HepG2 (cell line): ENCODE results near the gene MYH7B. TPM values are rescaled to one million over a fixed set of nuclear protein-coding genes. Genes with fewer than 3 reads are reported as not detected.

Experiments used
- ATAC-seq: fragments of 200-7000 bp; cut with Tn5 transposase; 3 replicates; pipeline ENCODE4 v1.9.1; 2020; ENCODE audit warnings: mild to moderate bottlenecking, moderate library complexity
- BruUV-seq: library from RNA; stranded (reverse); fragments of 400-500 nt; replicated peaks from 2 replicates; lab custom pipeline; 2021; lab: Mats Ljungman, UMichigan
- CTCF ChIA-PET: fragments of 300-600 bp; formaldehyde crosslinking; extraction: SDS; loops from one replicate; lab custom pipeline; 2021; ENCODE audit warnings: low total read pairs, inconsistent platforms, low intra/inter-chr PET ratio; lab: Yijun Ruan, JAX
- POLR2A ChIA-PET: fragments of 350-600 bp; sonication (Branson Sonifier 250); formaldehyde crosslinking; loops from one replicate; lab custom pipeline; 2020; ENCODE audit warnings: antibody characterized with exemption, inconsistent platforms; lab: Yijun Ruan, JAX
- DNase-seq: peaks from one replicate; pipeline ENCODE4 v3.0.0-alpha.2; 2015; ENCODE audit warnings: low spot score
- FAIRE-seq: peaks from 3 replicates; lab custom pipeline; 2011; peaks lifted over from hg19 to GRCh38; lab: Jason Lieb, UNC
- H2AFZ ChIP-seq: one replicate; pipeline ENCODE4 v1.6.1; 2011; ENCODE audit warnings: low read length, inconsistent platforms
- H3K27ac ChIP-seq: fragments of 300-600 bp; 3 replicates; pipeline ENCODE4 v1.8.0; 2011; ENCODE audit warnings: mixed run types, mild to moderate bottlenecking, mixed read lengths, low read length, inconsistent platforms; ENCODE audit not compliant: insufficient read depth; ENCODE audit errors: extremely low read length
- H3K27me3 ChIP-seq, 2 experiments: fragments of 200-600 bp in 1 of 2; 2 replicates in 1 of 2; 3 replicates in 1 of 2; pipeline versions ENCODE4 v1.6.0 to v1.8.0; 2011; ENCODE audit warnings: low read length in 2 of 2, mild to moderate bottlenecking in 2 of 2, moderate library complexity in 2 of 2, inconsistent platforms in 1 of 2; ENCODE audit not compliant: insufficient read depth in 2 of 2, control insufficient read depth in 1 of 2
- H3K36me3 ChIP-seq, 2 experiments: fragments of 200-600 bp in 1 of 2; replicated peaks in 1 of 2; 2 replicates in 1 of 2; 3 replicates in 1 of 2; pipeline versions ENCODE4 v1.5.1 to v1.8.0; 2011; ENCODE audit warnings: low read length in 2 of 2, inconsistent platforms in 1 of 2; ENCODE audit not compliant: insufficient read depth in 2 of 2, control insufficient read depth in 1 of 2
- H3K4me1 ChIP-seq: 2 replicates; pipeline ENCODE4 v1.5.1; 2012; ENCODE audit warnings: low read length, inconsistent platforms; ENCODE audit not compliant: insufficient read depth
- H3K4me2 ChIP-seq: 2 replicates; pipeline ENCODE4 v1.6.0; 2011; ENCODE audit warnings: low read depth, low read length, inconsistent platforms
- H3K4me3 ChIP-seq, 3 experiments: fragments of 200-600 bp in 1 of 3; sonication (generic), shearing (Covaris generic) in 1 of 3; replicated peaks in 1 of 3; 2 replicates each; pipeline ENCODE4 v1.5.1; 2011 to 2016; ENCODE audit warnings: low read length in 3 of 3, inconsistent platforms in 2 of 3, low read depth in 2 of 3, mild to moderate bottlenecking in 2 of 3, control low read depth in 1 of 3, mixed read lengths in 1 of 3; ENCODE audit not compliant: insufficient read depth in 1 of 3
- H3K79me2 ChIP-seq: one replicate; pipeline ENCODE4 v1.6.1; 2011; ENCODE audit warnings: low read length, inconsistent platforms; ENCODE audit not compliant: insufficient read depth
- H3K9ac ChIP-seq: 2 replicates; pipeline ENCODE4 v1.6.0; 2011; ENCODE audit warnings: mild to moderate bottlenecking, low read depth, low read length, inconsistent platforms; ENCODE audit not compliant: insufficient read depth
- H3K9me3 ChIP-seq: 2 replicates; pipeline ENCODE4 v1.5.1; 2012; ENCODE audit warnings: mild to moderate bottlenecking, low read length
- H4K20me1 ChIP-seq: 2 replicates; pipeline ENCODE4 v1.6.0; 2011; ENCODE audit warnings: inconsistent platforms, mild to moderate bottlenecking, low read length, moderate library complexity; ENCODE audit not compliant: insufficient read depth
- CHD4 ChIP-seq: fragments of 200-600 bp; sonication (generic); IDR thresholded peaks from 2 replicates; pipeline ENCODE4 v1.7.0; 2017; ENCODE audit warnings: mild to moderate bottlenecking, low read length, borderline replicate concordance
- GATAD2A ChIP-seq: IDR thresholded peaks from 2 replicates; pipeline ENCODE4 v1.6.1; 2016
- HOXA7 ChIP-seq: sonication (generic); formaldehyde crosslinking; IDR thresholded peaks from 2 replicates; pipeline ENCODE4 v1.8.1; 2022; ENCODE audit warnings: mild to moderate bottlenecking, missing genetic modification reagents, moderate library complexity
- KDM6A ChIP-seq: IDR thresholded peaks from 2 replicates; pipeline ENCODE4 v1.6.1; 2016; ENCODE audit warnings: low read depth
- PAWR ChIP-seq: sonication (generic); formaldehyde crosslinking; IDR thresholded peaks from 2 replicates; pipeline ENCODE4 v1.4.0; 2020; ENCODE audit warnings: missing genetic modification reagents, mild to moderate bottlenecking, borderline replicate concordance
- PHF8 ChIP-seq: sonication (generic); formaldehyde crosslinking; IDR thresholded peaks from 2 replicates; pipeline ENCODE4 v1.5.0; 2020; ENCODE audit warnings: missing genetic modification reagents
- RFXAP ChIP-seq: sonication (generic); formaldehyde crosslinking; IDR thresholded peaks from 2 replicates; pipeline ENCODE4 v1.4.0; 2020; ENCODE audit warnings: missing genetic modification reagents, borderline replicate concordance
- TARDBP ChIP-seq: sonication (generic); formaldehyde crosslinking; IDR thresholded peaks from 2 replicates; pipeline ENCODE4 v1.8.0; 2022; ENCODE audit warnings: mild to moderate bottlenecking, missing genetic modification reagents
- TOE1 ChIP-seq: sonication (generic); formaldehyde crosslinking; IDR thresholded peaks from 2 replicates; pipeline ENCODE4 v1.4.0; 2020; ENCODE audit warnings: mild to moderate bottlenecking, missing genetic modification reagents
- ZFP82 ChIP-seq: sonication (generic); formaldehyde crosslinking; IDR thresholded peaks from 2 replicates; pipeline ENCODE4 v1.5.1; 2020; ENCODE audit warnings: mild to moderate bottlenecking, missing genetic modification reagents, borderline replicate concordance
- ZNF460 ChIP-seq: sonication (generic); formaldehyde crosslinking; IDR thresholded peaks from 2 replicates; pipeline ENCODE4 v1.5.1; 2020; ENCODE audit warnings: missing genetic modification reagents, mild to moderate bottlenecking, borderline replicate concordance
- ZNF546 ChIP-seq: sonication (generic); formaldehyde crosslinking; conservative IDR thresholded peaks from 2 replicates; pipeline ENCODE4 v1.8.1; 2023; ENCODE audit warnings: mild to moderate bottlenecking, missing genetic modification reagents
- ZSCAN29 ChIP-seq: sonication (generic); formaldehyde crosslinking; conservative IDR thresholded peaks from 2 replicates; pipeline ENCODE4 v1.4.0; 2020; ENCODE audit warnings: mild to moderate bottlenecking, missing genetic modification reagents
- WGBS: methylation state at CpG from one replicate; pipeline ENCODE4 v1.1.6; 2017; ENCODE audit warnings: low lambda C conversion rate; 5-methylcytosine and 5-hydroxymethylcytosine counted together
- in situ Hi-C: cut with HindIII; loops from 2 replicates; pipeline ENCODE4 v1.10.0; 2017; ENCODE audit warnings: low pct_unique_long_range_greater_than_20kb; ENCODE audit not compliant: extremely low pct_ligation_motif_present
- intact Hi-C: fragments of 100-400 bp; cut with micrococcal nuclease; formaldehyde crosslinking; loops from one replicate; pipeline ENCODE4 v1.10.0; 2022; ENCODE audit not compliant: unreplicated experiment
- polyA plus RNA-seq, 8 experiments: library from polyadenylated mRNA; depleted of rRNA in 3 of 8; stranded (reverse) in 7 of 8; unstranded in 1 of 8; fragments of >200 nt; fragmentation: Illumina TruSeq in 4 of 8; extraction: Trizol in 4 of 8; gene quantifications; 2 replicates each; pipeline versions ENCODE4 v1.2.1 to v1.2.3, GENCODE V29; 2011 to 2016; ENCODE audit warnings: low read depth in 4 of 8, missing spikeins in 1 of 8, mixed read lengths in 1 of 8; ENCODE audit not compliant: insufficient read depth in 1 of 8
- total RNA-seq, 5 experiments: library from RNA; depleted of rRNA; stranded (reverse); fragments of >200 nt; fragmentation: Illumina TruSeq; extraction: Trizol; gene quantifications; 2 replicates each; pipeline ENCODE4 v1.2.3, GENCODE V29; 2016; ENCODE audit warnings: low read depth in 1 of 5
- TF ChIP-seq, protein P1 (sequence below): sonication (generic); formaldehyde crosslinking; IDR thresholded peaks from 2 replicates; pipeline ENCODE4 v1.5.1; 2020; ENCODE audit warnings: mild to moderate bottlenecking, missing genetic modification reagents, borderline replicate concordance
- TF ChIP-seq, protein P2 (sequence below): sonication (generic); formaldehyde crosslinking; IDR thresholded peaks from 2 replicates; pipeline ENCODE4 v1.8.0; 2022; ENCODE audit warnings: mild to moderate bottlenecking, missing genetic modification reagents, moderate library complexity
- TF ChIP-seq, protein P3 (sequence below): sonication (generic); formaldehyde crosslinking; conservative IDR thresholded peaks from 2 replicates; pipeline ENCODE4 v1.5.0; 2020; ENCODE audit warnings: missing genetic modification reagents

The MYH7B gene
- total and polyA plus RNA-seq, 2 of the 13 experiments (the other 11 are each of a cell fraction or from before 2014, with no cell fraction given) = 0.05 to 0.20 TPM

DNA sequence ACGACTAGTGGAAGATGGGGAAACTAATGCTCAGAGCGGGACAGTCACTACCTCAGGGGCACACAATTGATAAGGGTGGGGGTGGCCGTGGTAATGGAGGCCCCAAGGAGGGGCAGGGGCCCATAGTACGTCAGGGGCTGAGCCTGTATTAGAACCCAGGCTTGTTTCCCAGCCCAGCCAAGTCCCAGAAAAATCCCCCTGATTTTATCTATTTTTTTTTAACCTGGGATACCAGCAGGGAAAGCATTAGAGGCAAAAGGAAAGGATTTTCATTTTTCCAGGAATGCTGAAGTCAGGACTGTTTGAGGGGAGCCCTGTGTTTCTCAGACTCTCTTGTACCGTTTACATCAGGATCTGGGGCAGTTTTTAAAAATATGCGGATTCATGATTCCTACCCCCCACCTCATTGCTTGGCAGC is 382 bp downstream of the MYH7B start:
- Histone ChIP-seq H3K4me3 (peak overlapping the region; percentile 74 to 83 (median 82)), H3K4me2 (peak overlapping the region; percentile 84), H2AFZ (peak overlapping the region; percentile 20), H3K27me3 (peaks cover 0 to 10% of the 10 kb centered on the region in 2 experiments; a peak in 2 of 5 replicates), H3K36me3 (no peaks in the 10 kb centered on the region; a peak in 2 of 5 replicates), H3K79me2 (peaks cover 6% of the 10 kb centered on the region), H3K27ac (peak overlapping the region; percentile 7), H4K20me1 (no peaks in the 10 kb centered on the region), H3K9me3 (no peaks in the 10 kb centered on the region), H3K4me1 (peaks cover 45% of the 10 kb centered on the region), H3K9ac (peak overlapping the region; percentile 84)
- WGBS = 3% methylated on average over 6 of the region's 6 CpGs
- FAIRE-seq (no peak), DNase-seq (no peak), ATAC-seq (no peak)
- POLR2A ChIA-PET = interaction anchor here (0.6 to 7.0 kb wide), 23 partner anchors 10 to 843 kb away, joined by 3 to 126 read pairs (median 4); partner anchors contain the start of genes ACSS2, CEP250, EIF6 and GGT7
- intact Hi-C loops = loop anchor here (1.0 kb wide), 1 partner anchor 82 kb away; no protein-coding TSS in a partner anchor
- BruUV-seq = no TSS peak
- in situ Hi-C loops = loop anchor here (5.0 kb wide), 1 partner anchor 84 kb away; the partner anchor contains the start of gene GGT7
- CTCF ChIA-PET = interaction anchor here (3.1 to 9.2 kb wide), 2 partner anchors 82 to 122 kb away, joined by 13 to 123 read pairs; partner anchors contain the start of genes ACSS2 and GGT7
- TF ChIP-seq, protein P1, sequence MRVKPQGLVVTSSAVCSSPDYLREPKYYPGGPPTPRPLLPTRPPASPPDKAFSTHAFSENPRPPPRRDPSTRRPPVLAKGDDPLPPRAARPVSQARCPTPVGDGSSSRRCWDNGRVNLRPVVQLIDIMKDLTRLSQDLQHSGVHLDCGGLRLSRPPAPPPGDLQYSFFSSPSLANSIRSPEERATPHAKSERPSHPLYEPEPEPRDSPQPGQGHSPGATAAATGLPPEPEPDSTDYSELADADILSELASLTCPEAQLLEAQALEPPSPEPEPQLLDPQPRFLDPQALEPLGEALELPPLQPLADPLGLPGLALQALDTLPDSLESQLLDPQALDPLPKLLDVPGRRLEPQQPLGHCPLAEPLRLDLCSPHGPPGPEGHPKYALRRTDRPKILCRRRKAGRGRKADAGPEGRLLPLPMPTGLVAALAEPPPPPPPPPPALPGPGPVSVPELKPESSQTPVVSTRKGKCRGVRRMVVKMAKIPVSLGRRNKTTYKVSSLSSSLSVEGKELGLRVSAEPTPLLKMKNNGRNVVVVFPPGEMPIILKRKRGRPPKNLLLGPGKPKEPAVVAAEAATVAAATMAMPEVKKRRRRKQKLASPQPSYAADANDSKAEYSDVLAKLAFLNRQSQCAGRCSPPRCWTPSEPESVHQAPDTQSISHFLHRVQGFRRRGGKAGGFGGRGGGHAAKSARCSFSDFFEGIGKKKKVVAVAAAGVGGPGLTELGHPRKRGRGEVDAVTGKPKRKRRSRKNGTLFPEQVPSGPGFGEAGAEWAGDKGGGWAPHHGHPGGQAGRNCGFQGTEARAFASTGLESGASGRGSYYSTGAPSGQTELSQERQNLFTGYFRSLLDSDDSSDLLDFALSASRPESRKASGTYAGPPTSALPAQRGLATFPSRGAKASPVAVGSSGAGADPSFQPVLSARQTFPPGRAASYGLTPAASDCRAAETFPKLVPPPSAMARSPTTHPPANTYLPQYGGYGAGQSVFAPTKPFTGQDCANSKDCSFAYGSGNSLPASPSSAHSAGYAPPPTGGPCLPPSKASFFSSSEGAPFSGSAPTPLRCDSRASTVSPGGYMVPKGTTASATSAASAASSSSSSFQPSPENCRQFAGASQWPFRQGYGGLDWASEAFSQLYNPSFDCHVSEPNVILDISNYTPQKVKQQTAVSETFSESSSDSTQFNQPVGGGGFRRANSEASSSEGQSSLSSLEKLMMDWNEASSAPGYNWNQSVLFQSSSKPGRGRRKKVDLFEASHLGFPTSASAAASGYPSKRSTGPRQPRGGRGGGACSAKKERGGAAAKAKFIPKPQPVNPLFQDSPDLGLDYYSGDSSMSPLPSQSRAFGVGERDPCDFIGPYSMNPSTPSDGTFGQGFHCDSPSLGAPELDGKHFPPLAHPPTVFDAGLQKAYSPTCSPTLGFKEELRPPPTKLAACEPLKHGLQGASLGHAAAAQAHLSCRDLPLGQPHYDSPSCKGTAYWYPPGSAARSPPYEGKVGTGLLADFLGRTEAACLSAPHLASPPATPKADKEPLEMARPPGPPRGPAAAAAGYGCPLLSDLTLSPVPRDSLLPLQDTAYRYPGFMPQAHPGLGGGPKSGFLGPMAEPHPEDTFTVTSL = peak; percentile 45; the same call in 1 of the 2 replicates
- TF ChIP-seq, protein P2, sequence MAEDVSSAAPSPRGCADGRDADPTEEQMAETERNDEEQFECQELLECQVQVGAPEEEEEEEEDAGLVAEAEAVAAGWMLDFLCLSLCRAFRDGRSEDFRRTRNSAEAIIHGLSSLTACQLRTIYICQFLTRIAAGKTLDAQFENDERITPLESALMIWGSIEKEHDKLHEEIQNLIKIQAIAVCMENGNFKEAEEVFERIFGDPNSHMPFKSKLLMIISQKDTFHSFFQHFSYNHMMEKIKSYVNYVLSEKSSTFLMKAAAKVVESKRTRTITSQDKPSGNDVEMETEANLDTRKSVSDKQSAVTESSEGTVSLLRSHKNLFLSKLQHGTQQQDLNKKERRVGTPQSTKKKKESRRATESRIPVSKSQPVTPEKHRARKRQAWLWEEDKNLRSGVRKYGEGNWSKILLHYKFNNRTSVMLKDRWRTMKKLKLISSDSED (CRISPR knock-in tag) = no peak
- TF ChIP-seq TARDBP (CRISPR knock-in tag) = peak; percentile 11; the same call in 1 of the 2 replicates
- TF ChIP-seq, protein P3, sequence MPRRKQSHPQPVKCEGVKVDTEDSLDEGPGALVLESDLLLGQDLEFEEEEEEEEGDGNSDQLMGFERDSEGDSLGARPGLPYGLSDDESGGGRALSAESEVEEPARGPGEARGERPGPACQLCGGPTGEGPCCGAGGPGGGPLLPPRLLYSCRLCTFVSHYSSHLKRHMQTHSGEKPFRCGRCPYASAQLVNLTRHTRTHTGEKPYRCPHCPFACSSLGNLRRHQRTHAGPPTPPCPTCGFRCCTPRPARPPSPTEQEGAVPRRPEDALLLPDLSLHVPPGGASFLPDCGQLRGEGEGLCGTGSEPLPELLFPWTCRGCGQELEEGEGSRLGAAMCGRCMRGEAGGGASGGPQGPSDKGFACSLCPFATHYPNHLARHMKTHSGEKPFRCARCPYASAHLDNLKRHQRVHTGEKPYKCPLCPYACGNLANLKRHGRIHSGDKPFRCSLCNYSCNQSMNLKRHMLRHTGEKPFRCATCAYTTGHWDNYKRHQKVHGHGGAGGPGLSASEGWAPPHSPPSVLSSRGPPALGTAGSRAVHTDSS (CRISPR knock-in tag) = 0 out of 2 replicates have a peak, but pooled peaks have one; percentile 80
- TF ChIP-seq ZNF546 (CRISPR knock-in tag) = 0 out of 2 replicates have a peak, but pooled peaks have one; percentile 22
- no peak for TF ChIP-seq PAWR (CRISPR knock-in tag)
- 0 out of 2 replicates have a peak, but pooled peaks have one; percentile 0 for TF ChIP-seq KDM6A
- TF ChIP-seq TOE1 (CRISPR knock-in tag) = no peak
- TF ChIP-seq PHF8 (CRISPR knock-in tag) = no peak
- peak; percentile 17; the same call in 1 of the 2 replicates for TF ChIP-seq RFXAP (CRISPR knock-in tag)
- no peak for TF ChIP-seq ZNF460
- 0 out of 2 replicates have a peak, but pooled peaks have one; percentile 13 for TF ChIP-seq ZSCAN29 (CRISPR knock-in tag)
- TF ChIP-seq ZFP82 (CRISPR knock-in tag) = 0 out of 2 replicates have a peak, but pooled peaks have one; percentile 95
- 0 out of 2 replicates have a peak, but pooled peaks have one; percentile 57 for TF ChIP-seq CHD4
- TF ChIP-seq HOXA7 (CRISPR knock-in tag) = 0 out of 2 replicates have a peak, but pooled peaks have one; percentile 7
- 0 out of 2 replicates have a peak, but pooled peaks have one; percentile 9 for TF ChIP-seq GATAD2A (CRISPR knock-in tag)
